PC-3 (cell line): ENCODE measurements around the gene PAPPA.

Experiments used
- CTCF ChIP-seq: fragments of 300-600 bp; sonication (generic); conservative IDR thresholded peaks from 2 replicates; pipeline ENCODE4 v1.5.1; 2017; ENCODE audit warnings: antibody characterized with exemption, low read depth, mild to moderate bottlenecking, low read length
- EZH2phosphoT487 ChIP-seq: fragments of 300-600 bp; sonication (generic); IDR thresholded peaks from 2 replicates; pipeline ENCODE4 v1.6.1; 2018; ENCODE audit warnings: mild to moderate bottlenecking, antibody characterized with exemption, low read length, borderline replicate concordance

GRCh38 chr9:116218399-116218798 is 64.8 kb downstream of the PAPPA start:
- TF ChIP-seq CTCF: no peak
- no peak for TF ChIP-seq EZH2phosphoT487
